ENCODE measurements around the gene RAI1.

Gene RAI1

GRCh38 chr17:17789828-17790636, 108.8 kb downstream of the RAI1 start:
- no peak for DNase-seq

GRCh38 chr17:17790637-17791464, 109.6 kb downstream of the RAI1 start:
- DNase-seq, result no peak

- no peak for DNase-seq
These were observed 110.8 kb downstream of the RAI1 start for GRCh38 chr17:17792037-17792550.

GRCh38 chr17:17792551-17793377, 111.5 kb downstream of the RAI1 start:
- DNase-seq, result no peak

- DNase-seq, result no peak
These were observed 112.3 kb downstream of the RAI1 start for GRCh38 chr17:17793378-17794214.

GRCh38 chr17:17794382-17794781, 113.1 kb downstream of the RAI1 start:
- DNase-seq, result no peak

GRCh38 chr17:17795296-17795695, 114.0 kb downstream of the RAI1 start:
- no peak for DNase-seq

- no peak for DNase-seq
These were observed 114.9 kb downstream of the RAI1 start for GRCh38 chr17:17795946-17796786.

- DNase-seq, result no peak
These were observed 115.5 kb downstream of the RAI1 start for GRCh38 chr17:17796787-17797061.

- DNase-seq, result no peak
These were observed 116.0 kb downstream of the RAI1 start for GRCh38 chr17:17797119-17797809.

GRCh38 chr17:17798010-17798556, 116.8 kb downstream of the RAI1 start:
- DNase-seq, result no peak

GRCh38 chr17:17798573-17799255, 117.5 kb downstream of the RAI1 start:
- DNase-seq, result no peak

GRCh38 chr17:17800504-17801021, 119.3 kb downstream of the RAI1 start:
- DNase-seq, result no peak

- DNase-seq, result no peak
These were observed 120.7 kb downstream of the RAI1 start for GRCh38 chr17:17801800-17802481.

GRCh38 chr17:17804007-17804406, 122.7 kb downstream of the RAI1 start:
- no peak for DNase-seq

- DNase-seq, result no peak
These were observed 124.3 kb downstream of the RAI1 start for GRCh38 chr17:17805575-17805974.

GRCh38 chr17:17806035-17806434, 124.8 kb downstream of the RAI1 start:
- no peak for DNase-seq

- no peak for DNase-seq
These were observed 125.5 kb downstream of the RAI1 start for GRCh38 chr17:17806611-17807274.

Data from NCI-H2107 (cell line).